Measurements from ENCODE around the gene WWOX. TPM values are rescaled to one million over a fixed set of nuclear protein-coding genes. Genes with fewer than 3 reads are reported as not detected.

Gene WWOX
- polyA plus RNA-seq, 1 donor (not counting 4 experiments of a cell fraction or from before 2014, with no cell fraction given): 5.1 TPM

DNA sequence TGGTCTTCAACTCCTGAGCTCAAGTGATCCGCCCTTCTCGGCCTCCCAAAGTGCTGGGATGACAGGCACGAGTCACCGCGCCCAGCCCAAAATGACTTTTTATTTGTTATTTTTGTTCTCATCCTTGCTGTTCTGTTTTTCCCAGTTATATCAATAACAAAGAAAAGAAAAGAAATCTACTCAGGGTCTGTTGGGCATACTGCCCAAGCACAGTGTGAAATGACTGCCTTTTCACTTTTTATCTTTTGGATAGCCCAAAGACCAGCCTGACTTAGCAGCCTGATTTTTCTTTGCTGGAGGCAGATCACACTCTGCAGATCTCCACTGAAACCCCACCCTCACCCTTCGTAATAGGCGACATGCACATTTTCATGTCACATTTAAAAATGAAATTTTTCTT, 1007.8 kb downstream of the WWOX start:
- Histone ChIP-seq H2AFZ (ENCODE audit: control insufficient read depth, low read length) (no peak overlapping the region), H4K20me1 (ENCODE audit: control insufficient read depth, extremely low read depth, insufficient read depth, low read length) (no peaks in the 10 kb centered on the region), H3K36me3 (ENCODE audit: control insufficient read depth in 2 of 2, extremely low read depth in 1 of 2, insufficient read depth in 2 of 2, low read length in 2 of 2) (no peaks in the 10 kb centered on the region), H3K4me1 (ENCODE audit: control insufficient read depth, extremely low read depth, insufficient read depth, low read length) (no peaks in the 10 kb centered on the region), H3K4me3 (ENCODE audit: control insufficient read depth in 2 of 3, extremely low read depth in 1 of 3, insufficient read depth in 2 of 3, low read depth in 1 of 3, low read length in 3 of 3) (no peak overlapping the region), H3K4me2 (ENCODE audit: control insufficient read depth, extremely low read depth, insufficient read depth, low read depth, low read length) (no peak overlapping the region), H3K9me3 (ENCODE audit: control insufficient read depth, low read depth, low read length) (no peaks in the 10 kb centered on the region), H3K9me1 (ENCODE audit: control insufficient read depth, extremely low read depth, insufficient read depth, low read length) (no peaks in the 10 kb centered on the region), H3K27ac (ENCODE audit: control insufficient read depth, insufficient read depth, low read length) (no peak overlapping the region), H3K27me3 (ENCODE audit: control insufficient read depth, extremely low read depth, insufficient read depth, low read length) (peaks cover 28% of the 10 kb centered on the region), H3K9ac (ENCODE audit: control insufficient read depth, extremely low read depth, insufficient read depth, low read length) (no peak overlapping the region), H3K79me2 (ENCODE audit: control insufficient read depth, insufficient read depth, low read length) (no peaks in the 10 kb centered on the region)
- TF ChIP-seq EZH2 (IDR thresholded peaks at IDR 0.05; ENCODE audit: low read length): no peak
- TF ChIP-seq CTCF (optimal IDR thresholded peaks at IDR 0.05 in 1 of 3, IDR thresholded peaks at IDR 0.05 in 1 of 3, conservative IDR thresholded peaks at IDR 0.05 in 1 of 3; ENCODE audit: extremely low read depth in 1 of 3, insufficient read depth in 2 of 3, low read length in 3 of 3): no peak
- FAIRE-seq: no peak
- no peak for DNase-seq (ENCODE audit: low read depth, low spot score)
- dilution Hi-C loops (cut with MboI; ENCODE audit: extremely low pct_ligation_motif_present, low sequenced_read_pairs): no loop called here

DNA sequence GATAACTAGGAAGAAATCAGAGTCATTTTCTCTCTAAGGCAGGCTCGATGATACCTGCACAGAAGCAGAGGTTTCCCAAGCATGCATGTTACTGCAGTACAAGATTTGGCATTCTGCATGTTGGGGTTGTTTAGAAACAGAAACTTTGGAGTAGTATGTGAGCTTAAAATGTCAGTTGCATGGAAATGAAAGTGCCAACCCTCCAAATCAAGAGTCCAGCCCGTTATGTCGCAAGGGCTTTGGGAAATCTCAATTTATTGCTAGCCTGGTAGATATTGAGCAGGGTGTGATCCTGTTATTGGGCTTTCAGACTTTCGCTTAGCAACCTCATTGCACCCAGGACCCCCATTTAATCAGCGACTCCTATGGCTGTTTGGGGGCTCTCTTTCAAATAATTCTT, 1010.3 kb downstream of the WWOX start:
- dilution Hi-C loops (cut with MboI; ENCODE audit: extremely low pct_ligation_motif_present, low sequenced_read_pairs): no loop called here
- no peak for FAIRE-seq

More for the DNA sequence above, 1010.3 kb downstream of the WWOX start:
- H2AFZ ChIP-seq (ENCODE audit: control insufficient read depth, low read length): no peak overlapping the region
- DNase-seq (ENCODE audit: low read depth, low spot score): no peak
- no peak overlapping the region for H3K27ac ChIP-seq (ENCODE audit: control insufficient read depth, insufficient read depth, low read length)
- H3K79me2 ChIP-seq (ENCODE audit: control insufficient read depth, insufficient read depth, low read length): no peaks in the 10 kb centered on the region
- no peaks in the 10 kb centered on the region for H3K9me1 ChIP-seq (ENCODE audit: control insufficient read depth, extremely low read depth, insufficient read depth, low read length)
- no peak overlapping the region for H3K9ac ChIP-seq (ENCODE audit: control insufficient read depth, extremely low read depth, insufficient read depth, low read length)
- no peaks in the 10 kb centered on the region for H3K4me1 ChIP-seq (ENCODE audit: control insufficient read depth, extremely low read depth, insufficient read depth, low read length)
- TF ChIP-seq EZH2 (IDR thresholded peaks at IDR 0.05; ENCODE audit: low read length) (peak; percentile 56), CTCF (optimal IDR thresholded peaks at IDR 0.05 in 1 of 3, IDR thresholded peaks at IDR 0.05 in 1 of 3, conservative IDR thresholded peaks at IDR 0.05 in 1 of 3; ENCODE audit: extremely low read depth in 1 of 3, insufficient read depth in 2 of 3, low read length in 3 of 3) (no peak)
- no peak overlapping the region for H3K4me2 ChIP-seq (ENCODE audit: control insufficient read depth, extremely low read depth, insufficient read depth, low read depth, low read length)
- no peak overlapping the region for H3K4me3 ChIP-seq (ENCODE audit: control insufficient read depth in 2 of 3, extremely low read depth in 1 of 3, insufficient read depth in 2 of 3, low read depth in 1 of 3, low read length in 3 of 3)
- no peaks in the 10 kb centered on the region for H3K9me3 ChIP-seq (ENCODE audit: control insufficient read depth, low read depth, low read length)
- no peaks in the 10 kb centered on the region for H3K36me3 ChIP-seq (ENCODE audit: control insufficient read depth in 2 of 2, extremely low read depth in 1 of 2, insufficient read depth in 2 of 2, low read length in 2 of 2)
- no peaks in the 10 kb centered on the region for H4K20me1 ChIP-seq (ENCODE audit: control insufficient read depth, extremely low read depth, insufficient read depth, low read length)
- H3K27me3 ChIP-seq (ENCODE audit: control insufficient read depth, extremely low read depth, insufficient read depth, low read length): peaks cover 28% of the 10 kb centered on the region

All from keratinocyte (primary cell).